ENCODE measurements around the gene AKAP3.

The AKAP3 gene

GRCh38 chr12:4595881-4596280, 53.0 kb downstream of the AKAP3 start:
- no peak for DNase-seq (ENCODE audit: low spot score)

GRCh38 chr12:4591180-4591687, 57.6 kb downstream of the AKAP3 start:
- no peak for DNase-seq (ENCODE audit: low spot score)

GRCh38 chr12:4589941-4590340, 58.9 kb downstream of the AKAP3 start:
- no peak for DNase-seq (ENCODE audit: low spot score)

- DNase-seq (ENCODE audit: low spot score): no peak
Measured at GRCh38 chr12:4588916-4589315, 59.9 kb downstream of the AKAP3 start.

- DNase-seq (ENCODE audit: low spot score): no peak
Measured at GRCh38 chr12:4587108-4587507, 61.7 kb downstream of the AKAP3 start.

GRCh38 chr12:4586500-4586899, 62.4 kb downstream of the AKAP3 start:
- DNase-seq (ENCODE audit: low spot score): no peak

GRCh38 chr12:4584896-4585295, 64.0 kb downstream of the AKAP3 start:
- no peak for DNase-seq (ENCODE audit: low spot score)

- no peak for DNase-seq (ENCODE audit: low spot score)
Measured at GRCh38 chr12:4584281-4584680, 64.6 kb downstream of the AKAP3 start.

GRCh38 chr12:4580281-4580688, 68.6 kb downstream of the AKAP3 start:
- DNase-seq (ENCODE audit: low spot score): no peak

- DNase-seq (ENCODE audit: low spot score): no peak
Measured at GRCh38 chr12:4579305-4580102, 69.3 kb downstream of the AKAP3 start.

- no peak for DNase-seq (ENCODE audit: low spot score)
Measured at GRCh38 chr12:4572680-4573079, 76.2 kb downstream of the AKAP3 start.

- DNase-seq (ENCODE audit: low spot score): no peak
Measured at GRCh38 chr12:4569261-4569660, 79.6 kb downstream of the AKAP3 start.

GRCh38 chr12:4567073-4567881, 81.6 kb downstream of the AKAP3 start:
- peak; percentile 25 for DNase-seq (ENCODE audit: low spot score)

- no peak for DNase-seq (ENCODE audit: low spot score)
Measured at GRCh38 chr12:4566474-4566873, 82.4 kb downstream of the AKAP3 start.
